ENCODE results near the gene FAP.

FAP gene

GRCh38 chr2:162184821-162185450 is 58.3 kb downstream of the FAP start:
- no peak for DNase-seq

DNA sequence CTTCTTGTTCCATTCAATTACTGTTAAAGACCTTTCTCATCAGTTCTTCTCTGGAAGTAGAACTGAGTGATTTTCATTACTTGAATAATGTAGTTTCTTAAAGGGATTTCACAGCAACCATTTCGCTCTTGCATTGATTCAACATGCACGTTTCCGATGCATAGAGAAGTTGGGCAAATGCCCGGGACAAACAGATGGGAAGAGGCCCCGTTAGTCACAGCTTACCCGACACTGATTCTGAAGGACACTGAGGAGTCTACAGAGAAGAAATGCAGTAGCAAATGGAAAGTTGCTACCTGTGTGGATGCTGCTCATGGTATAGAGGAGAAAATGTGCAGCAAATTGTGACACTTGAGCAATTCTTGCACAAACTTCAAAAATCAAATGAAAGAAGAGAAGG is 58.9 kb downstream of the FAP start:
- no peak for DNase-seq

GRCh38 chr2:162182395-162182794 is 60.9 kb downstream of the FAP start:
- no peak for DNase-seq

GRCh38 chr2:162177301-162177700 is 65.9 kb downstream of the FAP start:
- no peak for DNase-seq

GRCh38 chr2:162175714-162176113 is 67.5 kb downstream of the FAP start:
- no peak for DNase-seq

DNA sequence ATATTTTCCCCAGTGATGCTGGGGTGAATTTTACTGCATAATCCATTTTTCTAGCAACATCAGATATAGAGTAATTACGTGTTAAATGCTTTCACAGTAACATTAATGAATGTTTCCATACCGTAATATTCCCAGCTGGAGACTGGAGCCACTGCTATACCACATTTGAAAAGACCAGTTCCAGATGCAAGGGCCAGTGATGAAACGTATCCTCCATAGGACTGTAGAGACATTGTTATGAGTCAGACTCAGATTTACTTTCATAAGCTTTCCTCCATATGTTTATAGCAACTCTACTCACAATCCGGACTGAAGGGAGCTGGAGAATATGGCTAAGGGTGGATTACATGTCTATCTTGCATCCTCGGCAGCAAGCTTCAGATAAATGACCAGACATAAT is 68.5 kb downstream of the FAP start:
- DNase-seq = no peak

- no peak for DNase-seq
These were observed 70.4 kb downstream of the FAP start for GRCh38 chr2:162172802-162173370.

GRCh38 chr2:162166745-162167144 is 76.5 kb downstream of the FAP start:
- no peak for DNase-seq

DNA sequence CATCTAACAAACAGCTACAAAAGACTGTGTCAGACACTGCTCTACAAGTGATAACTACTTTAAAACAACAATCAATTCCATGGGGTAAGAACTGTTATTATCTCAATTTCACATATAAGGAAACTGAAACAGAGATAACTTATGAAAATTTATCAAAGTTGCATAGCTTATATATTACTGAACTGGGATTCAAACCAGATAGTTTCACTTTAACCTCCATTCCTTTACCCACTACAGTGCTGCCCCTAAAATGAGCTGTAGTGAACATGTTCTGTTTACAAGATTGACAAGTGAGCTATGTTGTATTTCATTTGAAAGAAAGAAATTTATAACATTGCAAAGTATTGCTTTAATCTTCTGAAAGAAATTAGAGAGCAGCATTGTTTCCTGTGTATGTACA is 77.1 kb downstream of the FAP start:
- no peak for DNase-seq

DNA sequence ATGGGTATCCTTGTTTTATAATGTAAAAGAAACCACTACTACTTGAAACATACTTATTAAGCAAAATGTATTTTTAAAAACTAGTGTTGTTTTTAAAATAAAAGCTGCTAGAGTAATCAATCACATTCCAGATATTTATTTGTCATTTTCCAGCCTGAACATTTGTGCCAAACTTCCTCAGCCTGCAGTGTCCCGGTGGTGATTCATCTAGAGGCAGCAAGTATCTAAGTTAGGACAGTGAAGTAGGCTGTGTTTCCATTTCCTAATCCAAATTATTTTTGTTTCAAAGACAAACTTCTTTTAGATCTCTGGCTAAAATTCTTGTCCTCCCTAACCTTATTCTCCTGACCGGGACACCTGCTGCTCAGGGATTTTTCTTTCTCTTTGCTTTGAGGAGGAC is 78.4 kb downstream of the FAP start:
- DNase-seq = no peak

DNA sequence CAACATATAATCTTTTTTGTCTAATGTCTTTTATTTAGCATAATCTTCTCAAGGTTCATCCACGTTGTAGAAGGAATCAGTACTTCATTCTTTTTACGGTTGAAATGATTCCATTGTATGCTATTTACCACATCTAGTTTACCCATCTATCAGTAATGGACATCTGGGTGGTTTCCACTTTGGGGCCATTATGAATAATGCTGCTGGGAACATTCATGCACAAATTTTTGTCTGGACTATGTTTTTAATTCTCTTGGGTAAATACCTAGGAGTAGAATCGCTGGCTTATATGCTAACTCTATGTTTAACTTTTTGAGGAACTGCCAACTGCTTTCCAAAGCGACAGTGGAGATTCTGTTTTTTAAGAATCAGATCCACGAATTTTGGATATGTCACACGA is 83.8 kb downstream of the FAP start:
- no peak for DNase-seq

DNA sequence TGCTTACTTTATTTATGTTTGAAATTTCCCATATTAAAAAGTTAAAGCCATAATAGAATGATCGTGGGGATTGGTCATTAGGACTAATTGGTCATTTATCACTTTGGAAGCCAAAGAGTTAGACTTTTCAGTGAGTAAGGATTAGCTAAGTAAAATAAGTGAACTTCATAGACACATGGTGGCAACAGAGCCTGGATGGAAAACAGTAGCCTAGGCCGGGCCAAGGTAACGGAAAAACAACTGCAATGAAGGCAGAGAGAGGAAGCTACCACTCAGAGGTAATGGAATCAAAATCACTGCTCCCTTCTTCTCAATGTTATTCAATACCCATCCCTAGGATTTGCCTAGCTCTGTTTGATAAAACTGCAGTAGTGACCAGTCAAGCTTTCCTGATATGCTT is 87.1 kb downstream of the FAP start:
- DNase-seq = no peak

DNA sequence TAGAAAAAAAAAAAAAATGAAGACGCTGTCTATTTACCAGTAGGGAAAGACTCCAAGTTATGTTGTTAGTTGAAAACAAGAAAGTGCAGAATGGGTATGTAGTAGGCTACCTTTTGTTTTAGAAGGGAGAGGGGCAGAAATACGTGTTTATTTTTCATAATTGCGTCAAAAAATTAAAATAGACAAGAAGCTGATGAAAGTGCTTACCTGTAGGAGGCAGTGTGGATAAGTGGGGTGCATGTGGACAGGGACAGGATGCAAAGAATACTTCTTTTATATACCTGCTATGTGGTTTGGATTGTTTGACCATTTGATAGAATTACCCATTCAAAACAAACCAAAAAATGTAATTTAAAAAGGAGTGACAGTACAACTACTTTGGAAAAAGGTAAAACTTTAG is 88.2 kb downstream of the FAP start:
- DNase-seq = no peak

DNA sequence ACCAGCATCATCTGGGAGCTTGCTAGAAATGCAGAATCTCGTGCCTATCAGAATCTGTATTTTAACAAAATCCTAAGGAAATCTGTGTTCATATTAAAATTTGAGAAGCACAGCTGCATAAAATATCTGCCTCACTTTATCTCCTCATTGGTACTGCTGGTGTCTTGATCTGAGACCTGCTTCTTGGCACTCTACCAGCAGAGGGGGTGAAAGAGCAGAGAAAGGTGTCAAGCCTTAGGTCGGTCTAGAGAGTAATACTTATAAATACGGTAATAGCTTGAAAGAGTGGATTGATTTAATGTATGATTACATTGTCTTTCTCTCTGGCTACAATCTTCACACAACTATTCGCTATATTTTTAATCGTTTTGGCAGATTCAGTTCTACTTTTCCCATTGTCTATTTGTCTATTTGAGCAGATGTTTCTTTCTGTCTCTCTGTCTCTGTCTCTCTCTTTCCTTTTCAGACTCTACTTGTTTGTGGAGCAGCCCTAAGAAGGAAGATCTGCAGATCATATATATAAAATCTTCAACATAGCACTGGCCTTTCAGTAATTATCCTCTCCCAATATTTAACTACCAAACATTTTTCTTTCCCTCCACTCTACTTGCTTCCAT is 89.5 kb downstream of the FAP start:
- peak; percentile 32 for DNase-seq

GRCh38 chr2:162152147-162152546 is 91.1 kb downstream of the FAP start, which contains the start of gene GCG:
Gene GCG (minus strand): TSS chr2:162152247. CDS start chr2:162149178, 3,069 bp downstream.
- no peak for DNase-seq

DNA sequence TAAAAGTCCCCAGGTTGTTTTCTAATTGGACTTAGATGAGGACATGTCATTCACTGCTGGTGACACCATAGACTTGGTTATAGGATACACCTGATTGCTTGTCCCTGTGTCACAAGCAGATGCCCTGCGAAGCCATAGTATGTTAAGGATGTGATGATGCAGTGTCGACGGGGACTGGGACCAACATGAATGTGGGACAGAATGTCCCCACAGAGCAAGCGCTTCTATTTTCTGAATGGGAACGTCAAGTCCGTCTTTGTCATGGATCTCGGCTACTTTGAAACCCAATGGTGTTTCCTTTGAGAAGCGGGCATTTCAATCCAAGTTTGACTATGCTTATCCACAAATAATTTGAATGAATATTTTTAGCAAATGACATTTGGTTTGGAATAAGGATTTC is 93.3 kb downstream of the FAP start:
- no peak for DNase-seq

- no peak for DNase-seq
These were observed 93.8 kb downstream of the FAP start for GRCh38 chr2:162149466-162149865.

DNA sequence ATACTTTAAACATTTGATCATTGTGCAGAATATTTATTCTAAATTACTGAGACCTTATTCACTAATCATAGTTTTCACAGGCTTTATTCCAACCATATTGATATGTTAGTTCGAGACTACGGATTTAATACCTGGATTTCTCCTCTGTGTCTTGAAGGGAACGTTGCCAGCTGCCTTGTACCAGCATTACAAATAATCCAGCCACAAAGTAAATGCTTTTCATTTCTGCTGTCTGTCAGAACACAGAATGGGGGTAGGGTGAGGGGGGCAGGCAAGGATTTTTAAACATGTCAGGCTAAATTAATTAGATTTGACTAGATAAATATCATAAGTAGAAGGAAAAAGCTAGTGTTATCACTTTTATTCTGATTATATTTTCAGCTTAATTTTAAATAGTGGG is 94.3 kb downstream of the FAP start:
- no peak for DNase-seq

DNA sequence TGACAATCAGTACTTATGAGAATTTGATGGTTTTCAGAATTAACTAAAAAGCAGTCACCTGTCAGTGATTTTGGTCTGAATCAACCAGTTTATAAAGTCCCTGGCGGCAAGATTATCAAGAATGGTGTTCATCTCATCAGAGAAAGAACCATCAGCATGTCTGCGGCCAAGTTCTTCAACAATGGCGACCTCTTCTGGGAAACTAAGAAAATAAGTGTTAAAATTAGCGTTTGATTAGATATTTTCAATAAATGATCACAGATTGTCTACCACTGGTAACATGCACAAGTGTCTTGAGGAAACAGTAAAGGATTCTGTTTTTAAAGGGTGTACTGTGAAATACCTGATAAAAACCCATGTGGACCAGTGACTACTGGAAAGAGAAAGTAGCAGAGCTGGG is 99.3 kb downstream of the FAP start:
- DNase-seq = no peak

DNA sequence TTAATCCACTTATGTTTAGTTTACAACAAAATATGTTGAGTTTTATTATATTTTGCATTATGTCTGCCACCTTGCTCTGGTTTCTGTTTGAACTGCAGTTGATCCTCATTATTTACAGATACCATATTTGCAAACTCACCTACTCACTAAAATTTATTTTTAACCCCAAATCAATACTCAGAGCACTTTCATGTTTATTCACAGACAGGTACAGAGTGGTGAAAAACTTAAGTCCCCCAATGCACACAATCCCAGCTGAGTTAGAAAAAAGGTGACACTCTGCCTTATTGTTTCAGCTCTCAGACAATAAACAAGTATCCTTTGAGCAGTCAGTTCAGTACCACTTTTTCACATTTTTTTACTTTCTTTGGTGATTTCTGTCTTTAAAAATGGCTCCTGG is 104.9 kb downstream of the FAP start:
- no peak for DNase-seq

- DNase-seq = no peak
These were observed 115.8 kb downstream of the FAP start for GRCh38 chr2:162127422-162127821.

DNA sequence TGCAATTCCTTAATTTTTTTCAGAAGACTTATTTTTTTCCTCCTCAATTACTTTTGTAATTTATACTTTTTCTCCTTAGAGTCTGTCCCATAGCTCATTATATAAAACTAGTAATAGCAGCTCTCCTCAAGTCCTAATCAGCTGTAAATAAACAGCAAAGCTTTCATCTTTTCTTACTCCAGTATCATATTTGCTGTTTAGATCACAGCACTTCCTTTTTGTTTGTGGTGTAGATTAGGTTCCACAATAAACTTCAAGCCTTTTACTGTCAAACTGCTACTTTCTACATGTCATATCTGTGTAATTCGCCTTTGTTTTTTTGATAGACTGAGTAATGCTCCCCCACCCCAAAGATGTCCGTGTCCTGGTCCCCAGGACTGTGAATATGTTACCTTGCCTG is 116.7 kb downstream of the FAP start:
- DNase-seq = no peak

DNA sequence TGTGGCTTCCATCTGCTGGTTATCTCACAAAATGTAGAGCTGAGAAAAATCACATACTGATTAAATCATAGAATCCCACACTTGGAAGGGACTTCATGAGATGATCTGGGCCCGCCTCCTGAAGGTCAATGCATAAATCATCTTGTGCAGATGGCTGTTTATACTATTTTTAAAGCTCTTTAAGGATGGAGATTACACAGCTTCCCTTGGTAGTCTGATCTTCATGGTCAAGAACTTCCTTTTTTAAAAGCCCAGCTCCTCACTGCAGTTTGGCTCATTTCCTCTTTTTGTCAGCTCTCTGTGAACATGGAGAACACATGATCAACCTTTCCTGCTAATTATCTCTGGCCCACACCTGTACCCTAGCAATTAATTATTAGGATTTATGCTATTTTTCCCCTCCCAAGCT is 117.1 kb downstream of the FAP start:
- DNase-seq = no peak

DNA sequence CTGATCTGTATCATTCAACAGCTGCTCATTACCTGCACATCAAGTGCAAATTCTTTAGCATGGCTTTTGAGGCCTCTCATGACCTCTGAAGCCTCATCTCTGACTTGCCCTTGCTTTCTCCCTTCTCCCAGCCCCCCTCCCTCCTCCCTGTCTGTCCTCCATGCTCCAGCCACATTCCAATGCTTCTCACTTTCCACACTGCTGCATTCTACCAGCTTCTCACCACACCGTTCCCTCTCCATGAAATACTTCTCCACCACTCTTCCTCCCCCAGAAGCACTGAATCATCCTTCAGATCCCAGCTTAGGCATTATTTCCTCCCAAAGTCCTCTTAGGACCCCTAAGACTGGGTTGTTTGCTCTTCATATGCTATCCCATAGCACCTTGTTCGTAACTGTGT is 118.1 kb downstream of the FAP start:
- no peak for DNase-seq
